ENCODE measurements around the gene MAD1L1.

- TF ChIP-seq CTCF (conservative IDR thresholded peaks at IDR 0.05; ENCODE audit: low read length) (no peak), EZH2phosphoT487 (IDR thresholded peaks at IDR 0.05; ENCODE audit: borderline replicate concordance, low read depth, low read length) (no peak)
Measured at GRCh38 chr7:1907751-1908365, 324.9 kb downstream of the MAD1L1 start.

Measured in OCI-LY7 (cell line).